Sigmoid colon (tissue), 4 donors: ENCODE results near the gene IL32.

Experiments
- CTCF ChIP-seq, 4 experiments: fragments of 450-650 bp in 3 of 4; fragments of 200-600 bp in 1 of 4; IDR thresholded peaks; one replicate each; pipeline ENCODE4 v1.5.1; 2016 to 2019; ENCODE audit warnings: antibody characterized with exemption in 4 of 4, mild to moderate bottlenecking in 3 of 4, moderate library complexity in 2 of 4
- POLR2A ChIP-seq, 2 donors: fragments of 450-650 bp; IDR thresholded peaks; one replicate each; pipeline ENCODE4 v1.6.1; 2016; ENCODE audit warnings: antibody characterized with exemption in 2 of 2, mild to moderate bottlenecking in 2 of 2, moderate library complexity in 2 of 2
- POLR2AphosphoS5 ChIP-seq, 4 donors: sonication (generic); formaldehyde crosslinking; IDR thresholded peaks; one replicate each; pipeline ENCODE4 v1.6.1; 2017; ENCODE audit warnings: antibody characterized with exemption in 4 of 4

- TF ChIP-seq CTCF (IDR thresholded peaks at IDR 0.05) = no peak
- TF ChIP-seq POLR2A (IDR thresholded peaks at IDR 0.05) = no peak
- no peak for TF ChIP-seq POLR2AphosphoS5 (IDR thresholded peaks at IDR 0.05)
These were observed 13.9 kb upstream of the IL32 start for GRCh38 chr16:3051494-3051893.
